Subcutaneous abdominal adipose tissue (tissue), 5 donors: ENCODE data around the gene TBC1D16.

Experiments
- H3K27ac ChIP-seq: one replicate; pipeline ENCODE4 v1.7.0; 2013; ENCODE audit warnings: low read depth, mild to moderate bottlenecking, inconsistent platforms, low read length, moderate library complexity
- H3K27me3 ChIP-seq, 5 donors: one replicate each; pipeline ENCODE4 v1.7.0; 2013; ENCODE audit warnings: low read length in 5 of 5, inconsistent platforms in 1 of 5; ENCODE audit not compliant: control insufficient read depth in 5 of 5, insufficient read depth in 4 of 5
- H3K36me3 ChIP-seq, 5 donors: one replicate each; pipeline ENCODE4 v1.7.0; 2013; ENCODE audit warnings: low read length in 5 of 5; ENCODE audit not compliant: control insufficient read depth in 5 of 5, insufficient read depth in 5 of 5
- H3K4me1 ChIP-seq, 5 donors: one replicate each; pipeline ENCODE4 v1.7.0; 2013; ENCODE audit warnings: low read length in 5 of 5, mild to moderate bottlenecking in 3 of 5, moderate library complexity in 1 of 5; ENCODE audit not compliant: control insufficient read depth in 5 of 5, insufficient read depth in 5 of 5
- H3K4me3 ChIP-seq, 5 donors: one replicate each; pipeline ENCODE4 v1.7.0; 2013; ENCODE audit warnings: low read length in 5 of 5, low read depth in 1 of 5
- H3K9ac ChIP-seq, 5 donors: one replicate each; pipeline ENCODE4 v1.7.0; 2013; ENCODE audit warnings: low read length in 5 of 5, mild to moderate bottlenecking in 4 of 5, moderate library complexity in 3 of 5
- H3K9me3 ChIP-seq, 5 donors: one replicate each; pipeline ENCODE4 v1.7.0; 2013; ENCODE audit warnings: low read length in 5 of 5; ENCODE audit not compliant: control insufficient read depth in 5 of 5
- donor health status: healthy.
- donor health status: healthy.
- donor health status: healthy.
- donor health status: healthy.
- donor health status: healthy.

Gene TBC1D16

DNA sequence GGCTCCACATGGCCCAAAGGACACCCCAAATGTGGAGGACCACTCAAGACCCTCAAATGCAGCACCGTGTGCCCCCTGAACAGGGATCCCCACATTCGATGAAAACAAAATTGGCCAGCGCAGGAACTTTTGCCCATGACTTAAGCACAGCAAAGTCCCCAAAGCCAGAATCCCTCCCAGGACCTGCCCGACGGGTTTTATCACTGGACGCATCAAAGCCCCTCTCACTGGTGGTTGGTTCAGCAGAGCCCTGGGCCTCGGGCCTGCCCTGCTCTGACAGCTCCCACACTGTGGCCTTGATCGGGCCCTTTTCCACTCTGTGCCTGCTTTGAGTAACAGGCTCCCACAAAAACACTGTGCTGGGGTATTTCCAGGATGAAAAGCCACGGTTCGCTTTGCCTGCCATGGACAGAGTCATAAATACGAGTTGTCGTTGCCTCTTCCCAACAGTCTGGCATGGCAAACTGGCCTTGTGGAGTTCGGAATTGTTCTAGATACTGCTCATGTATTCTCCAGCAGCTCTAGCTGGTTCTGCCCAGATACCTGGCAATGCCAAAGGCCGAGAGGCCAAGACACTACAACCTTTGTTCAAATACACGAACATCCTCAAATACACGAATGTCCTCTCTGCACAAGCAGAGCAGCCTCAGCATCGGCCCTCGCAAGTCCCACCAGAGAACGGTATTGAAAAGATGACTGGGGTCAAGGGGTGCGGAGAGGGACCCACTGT is 46.4 kb downstream of the TBC1D16 start:
- Histone ChIP-seq H3K9ac (no peak overlapping the region), H3K9me3 (no peaks in the 10 kb centered on the region), H3K27me3 (no peaks in the 10 kb centered on the region), H3K4me1 (peaks cover 16 to 74% (median 65%) of the 10 kb centered on the region in 5 donors), H3K36me3 (no peaks in the 10 kb centered on the region), H3K4me3 (no peak overlapping the region), H3K27ac (no peak overlapping the region)

DNA sequence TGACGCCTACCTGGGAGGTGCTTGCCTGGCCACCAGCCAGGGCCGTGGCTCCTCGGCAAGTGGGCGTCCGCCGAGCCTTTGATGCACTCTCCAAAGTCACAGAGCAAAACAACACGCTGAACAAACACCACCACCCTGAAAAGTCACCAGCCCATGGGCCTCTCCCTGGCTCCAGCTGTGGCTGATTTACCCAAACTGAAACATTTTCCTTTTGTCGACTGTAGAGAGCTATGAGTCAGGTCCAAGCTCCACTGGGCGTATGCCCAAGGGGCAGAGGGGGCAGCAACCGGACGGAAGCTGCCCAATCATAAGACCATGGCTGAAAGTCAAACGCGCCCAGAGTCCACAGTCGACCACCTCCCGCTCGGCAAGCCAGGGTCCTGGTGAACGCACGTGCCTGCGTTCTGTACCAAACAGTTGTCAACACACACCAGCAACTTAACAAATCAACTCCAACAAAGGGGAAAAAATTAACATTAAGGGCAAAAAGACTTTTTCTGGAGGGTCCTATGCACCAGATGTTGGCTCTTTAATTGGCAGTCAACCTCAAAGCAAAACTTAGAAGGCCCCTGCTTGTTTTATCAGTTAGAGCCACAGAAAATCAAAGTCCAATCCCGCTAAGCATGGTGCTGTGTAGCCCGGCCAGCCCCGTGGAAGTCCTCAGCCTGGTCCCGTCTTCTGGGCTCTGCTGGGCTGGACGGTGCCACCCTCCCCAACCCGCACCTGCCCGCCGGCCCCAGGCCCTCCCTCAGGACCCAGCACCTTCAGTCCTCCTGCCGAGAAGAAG is 47.3 kb downstream of the TBC1D16 start:
- Histone ChIP-seq H3K9me3 (no peaks in the 10 kb centered on the region), H3K9ac (peak overlapping the region in 1 of 5 donors; percentile 29), H3K4me1 (peaks cover 13 to 68% (median 58%) of the 10 kb centered on the region in 5 donors), H3K27ac (no peak overlapping the region), H3K4me3 (no peak overlapping the region), H3K36me3 (no peaks in the 10 kb centered on the region), H3K27me3 (no peaks in the 10 kb centered on the region)

DNA sequence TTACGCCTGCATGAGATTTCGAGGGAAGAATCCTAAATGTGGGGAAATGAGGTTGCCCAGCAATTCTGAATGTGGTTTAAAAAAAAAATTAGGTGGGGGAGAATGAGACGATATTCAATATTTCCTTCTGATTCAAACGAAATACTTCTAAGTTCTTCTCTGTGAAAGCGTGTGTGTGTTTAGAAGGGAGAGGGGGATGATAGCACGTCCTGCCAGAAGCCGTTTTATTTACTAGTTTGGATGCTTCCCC is 47.8 kb downstream of the TBC1D16 start:
- H3K4me1 ChIP-seq, result peaks cover 9 to 68% (median 55%) of the 10 kb centered on the region in 5 donors
- H3K9ac ChIP-seq, result peak overlapping the region in 1 of 5 donors; percentile 29
- no peak overlapping the region for H3K4me3 ChIP-seq
- no peaks in the 10 kb centered on the region for H3K36me3 ChIP-seq
- H3K27ac ChIP-seq, result no peak overlapping the region
- H3K9me3 ChIP-seq, result no peaks in the 10 kb centered on the region
- H3K27me3 ChIP-seq, result no peaks in the 10 kb centered on the region

DNA sequence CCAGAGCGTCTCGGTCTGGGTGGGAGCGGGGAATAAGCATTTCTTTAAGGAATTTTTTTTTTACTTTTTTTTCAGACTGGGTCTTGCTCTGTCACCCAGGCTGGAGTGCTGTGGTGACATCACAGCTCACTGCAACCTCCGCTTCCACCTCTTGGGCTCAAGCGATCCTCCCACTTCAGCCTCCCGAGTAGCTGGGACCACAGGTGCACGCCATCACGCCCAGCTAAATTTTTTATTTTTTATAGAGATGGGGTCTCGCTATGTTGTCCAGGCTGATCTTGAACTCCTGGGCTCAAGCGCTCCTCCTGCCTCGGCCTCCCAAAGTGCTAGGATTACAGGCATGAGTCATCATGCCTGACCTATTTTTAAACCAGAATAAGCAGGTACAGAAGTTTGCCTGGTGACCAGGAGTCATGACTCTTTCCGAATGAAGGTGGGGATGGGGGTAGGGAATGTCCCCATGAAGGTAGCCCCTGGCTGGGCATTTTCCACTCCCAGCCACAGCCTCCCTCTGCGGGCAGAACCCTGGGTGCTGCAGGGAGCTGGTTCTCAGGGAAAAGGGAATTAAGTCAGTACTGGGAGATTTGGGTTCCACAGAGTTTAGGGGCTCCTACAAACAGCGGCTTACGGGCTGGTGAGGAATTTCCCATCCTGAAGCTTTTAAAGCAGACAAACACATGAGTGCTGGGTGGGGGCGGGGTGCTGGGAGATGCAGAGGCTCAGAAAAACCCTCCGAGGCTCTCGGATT is 48.3 kb downstream of the TBC1D16 start:
- no peaks in the 10 kb centered on the region for H3K9me3 ChIP-seq
- no peaks in the 10 kb centered on the region for H3K36me3 ChIP-seq
- H3K9ac ChIP-seq, result peak overlapping the region in 2 of 5 donors; percentile 1 to 16
- no peak overlapping the region for H3K27ac ChIP-seq
- no peaks in the 10 kb centered on the region for H3K27me3 ChIP-seq
- peaks cover 8 to 63% (median 50%) of the 10 kb centered on the region in 5 donors for H3K4me1 ChIP-seq
- no peak overlapping the region for H3K4me3 ChIP-seq

DNA sequence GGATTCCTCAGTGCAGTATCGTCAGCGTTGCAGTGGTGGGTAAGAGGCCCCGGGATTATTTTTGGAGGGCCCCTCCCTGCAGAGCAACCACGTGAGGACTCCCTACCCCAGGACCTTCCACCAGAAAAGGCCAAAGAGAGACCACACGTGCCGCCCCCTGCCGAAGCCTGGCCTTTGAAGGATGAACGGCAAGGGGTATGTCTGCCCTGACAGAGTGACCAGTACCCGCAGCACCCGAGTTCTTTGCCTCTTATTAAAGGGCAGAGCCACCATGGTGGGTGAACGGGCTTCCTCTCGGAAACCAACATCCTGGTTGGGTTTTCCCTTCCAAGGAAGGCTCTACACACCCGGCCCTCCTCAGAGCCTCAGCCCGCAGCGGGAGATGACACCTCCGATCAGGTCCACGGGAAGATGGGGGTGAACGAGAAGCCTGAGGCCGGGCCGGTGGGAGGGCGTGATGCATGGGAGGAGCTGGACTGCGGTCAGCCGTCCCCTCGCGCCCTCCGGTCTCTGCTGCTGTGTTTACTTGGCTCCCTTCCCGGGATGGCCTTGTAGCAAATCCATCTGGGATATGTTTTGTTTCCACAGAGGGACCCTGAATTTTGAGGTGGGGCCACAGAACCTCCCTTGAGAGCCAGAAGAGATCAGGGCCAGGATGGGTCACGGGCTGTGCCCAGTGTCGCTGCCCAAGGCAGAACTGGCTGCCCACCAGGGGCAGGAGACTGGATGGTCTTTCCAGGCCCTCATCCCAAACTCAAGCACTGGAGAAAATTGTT is 49.1 kb downstream of the TBC1D16 start:
- Histone ChIP-seq H3K27me3 (no peaks in the 10 kb centered on the region), H3K27ac (no peak overlapping the region), H3K9me3 (no peaks in the 10 kb centered on the region), H3K36me3 (no peaks in the 10 kb centered on the region), H3K9ac (peak overlapping the region in 2 of 5 donors; percentile 1 to 16), H3K4me3 (no peak overlapping the region), H3K4me1 (peaks cover 6 to 57% (median 43%) of the 10 kb centered on the region in 5 donors)

DNA sequence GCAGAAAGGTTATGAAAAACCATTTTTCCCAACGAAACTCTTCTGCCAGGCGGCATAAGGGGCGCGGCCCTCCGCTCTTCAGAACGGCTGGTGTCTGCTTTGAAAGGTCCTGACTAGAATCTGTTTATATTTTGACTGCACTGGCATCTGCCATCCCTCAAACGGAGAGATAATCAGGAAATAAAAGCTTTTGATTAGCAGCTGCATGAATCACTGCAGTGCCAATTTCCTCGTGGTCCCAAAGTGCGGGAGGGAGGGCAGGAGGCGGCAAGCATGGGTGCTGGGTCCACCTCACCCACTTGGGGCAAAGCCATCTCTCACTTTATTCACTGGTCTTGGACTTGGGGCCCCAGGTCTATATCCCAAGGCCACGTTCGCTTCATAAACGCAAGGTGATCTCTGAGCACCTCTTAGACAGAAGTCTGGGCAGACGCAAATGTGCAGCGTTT is 49.7 kb downstream of the TBC1D16 start:
- H3K9ac ChIP-seq, result no peak overlapping the region
- no peaks in the 10 kb centered on the region for H3K27me3 ChIP-seq
- H3K4me3 ChIP-seq, result no peak overlapping the region
- no peaks in the 10 kb centered on the region for H3K9me3 ChIP-seq
- no peaks in the 10 kb centered on the region for H3K36me3 ChIP-seq
- H3K4me1 ChIP-seq, result peaks cover 6 to 52% (median 39%) of the 10 kb centered on the region in 5 donors
- no peak overlapping the region for H3K27ac ChIP-seq

DNA sequence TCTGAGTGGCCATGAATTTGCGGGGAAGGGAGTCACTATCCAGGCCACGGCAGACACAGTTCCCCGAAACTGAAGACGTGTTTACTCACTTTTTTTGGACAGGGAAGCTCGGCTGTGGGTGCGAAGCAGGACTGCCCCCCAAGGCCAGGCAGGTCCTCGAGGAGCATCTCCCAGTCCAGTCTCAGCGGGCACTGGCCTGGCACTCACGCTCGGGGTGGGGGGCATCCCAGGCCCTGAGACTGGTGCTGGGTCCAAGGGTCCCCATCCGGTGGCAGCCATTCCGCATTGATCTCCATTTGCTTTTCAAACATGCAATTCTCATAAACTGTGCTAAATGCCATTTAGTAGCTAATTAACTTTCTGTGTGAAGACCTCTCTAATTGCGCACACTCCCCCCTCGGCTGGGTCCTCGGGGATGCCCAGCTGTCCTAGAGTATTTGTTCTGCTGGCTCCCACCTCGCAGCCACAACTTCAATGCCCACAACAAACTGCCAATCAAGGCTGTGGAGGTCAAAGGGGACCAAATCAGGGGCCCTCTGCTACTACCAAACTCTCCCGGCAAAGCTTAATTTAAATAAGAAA is 50.2 kb downstream of the TBC1D16 start:
- no peak overlapping the region for H3K4me3 ChIP-seq
- no peaks in the 10 kb centered on the region for H3K27me3 ChIP-seq
- H3K36me3 ChIP-seq, result no peaks in the 10 kb centered on the region
- H3K27ac ChIP-seq, result no peak overlapping the region
- no peak overlapping the region for H3K9ac ChIP-seq
- peaks cover 6 to 47% (median 40%) of the 10 kb centered on the region in 5 donors for H3K4me1 ChIP-seq
- no peaks in the 10 kb centered on the region for H3K9me3 ChIP-seq

DNA sequence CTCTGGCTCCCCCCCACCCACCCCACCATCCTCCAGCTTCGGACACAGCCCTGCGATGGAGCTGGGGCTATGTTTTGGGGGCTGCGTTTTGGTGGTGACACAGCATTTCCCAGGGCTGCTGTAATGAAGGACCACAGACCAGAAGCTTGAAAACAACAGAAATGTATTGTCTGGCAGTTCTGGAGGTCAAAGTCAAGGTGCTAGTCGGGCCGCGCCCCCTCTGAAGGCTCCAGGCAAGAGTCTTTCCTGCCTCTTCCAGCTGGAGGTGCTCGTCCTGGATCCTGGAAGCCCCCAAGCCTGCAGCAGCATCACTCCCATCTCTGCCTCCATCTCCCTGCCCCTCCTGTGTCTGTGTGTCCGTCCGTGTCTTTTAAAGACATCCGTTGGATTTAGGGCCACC is 50.8 kb downstream of the TBC1D16 start:
- peaks cover 6 to 42% (median 38%) of the 10 kb centered on the region in 5 donors for H3K4me1 ChIP-seq
- H3K9ac ChIP-seq, result no peak overlapping the region
- no peak overlapping the region for H3K27ac ChIP-seq
- H3K9me3 ChIP-seq, result no peaks in the 10 kb centered on the region
- H3K4me3 ChIP-seq, result no peak overlapping the region
- no peaks in the 10 kb centered on the region for H3K36me3 ChIP-seq
- H3K27me3 ChIP-seq, result no peaks in the 10 kb centered on the region

DNA sequence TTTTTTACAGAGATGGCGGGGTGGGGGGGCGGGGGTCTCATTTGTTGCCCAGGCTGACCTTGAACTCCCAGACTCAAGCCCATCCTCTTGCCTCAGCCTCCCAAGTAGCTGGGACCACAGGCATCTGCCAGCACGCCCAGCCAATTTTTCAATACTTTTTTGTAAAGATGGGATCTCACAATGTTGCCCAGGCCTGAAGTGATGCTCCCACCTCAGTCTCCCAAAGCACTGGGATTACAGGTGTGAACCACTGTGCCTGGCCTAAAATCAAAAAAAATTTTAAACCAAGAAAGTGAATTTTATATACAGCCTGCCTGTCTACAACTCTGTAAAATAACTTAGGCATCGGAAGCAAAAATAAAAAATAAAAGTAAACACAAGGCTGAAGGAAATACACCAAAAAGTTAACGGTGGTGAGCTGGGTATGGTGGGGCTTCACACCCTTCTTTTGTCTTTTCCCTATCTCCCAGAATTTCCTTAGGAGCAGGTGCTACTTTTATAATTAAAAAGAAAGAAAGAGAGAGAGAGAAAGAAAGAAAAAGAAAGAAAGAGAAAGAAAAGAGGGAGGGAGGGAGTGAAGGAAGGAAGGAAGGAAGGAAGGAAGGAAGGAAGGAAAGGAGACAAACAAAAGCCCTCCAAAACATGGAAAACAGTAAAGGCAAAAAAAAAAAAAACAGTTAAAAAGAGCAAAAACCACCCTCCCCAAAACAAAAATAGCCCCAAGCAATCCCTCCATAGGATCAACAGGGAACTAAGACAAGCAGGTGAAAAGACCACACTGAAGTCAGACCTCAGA is 51.4 kb downstream of the TBC1D16 start:
- no peak overlapping the region for H3K9ac ChIP-seq
- H3K4me3 ChIP-seq, result no peak overlapping the region
- H3K4me1 ChIP-seq, result peaks cover 4 to 38% (median 32%) of the 10 kb centered on the region in 5 donors
- no peaks in the 10 kb centered on the region for H3K9me3 ChIP-seq
- H3K36me3 ChIP-seq, result peaks cover 0 to 4% (median 0%) of the 10 kb centered on the region in 5 donors
- H3K27me3 ChIP-seq, result no peaks in the 10 kb centered on the region
- H3K27ac ChIP-seq, result no peak overlapping the region
